Keratinocyte (primary cell): ENCODE measurements around the gene SERINC5. TPM values are rescaled to one million over a fixed set of nuclear protein-coding genes. Genes with fewer than 3 reads are reported as not detected.

Source experiments
- DNase-seq: peaks from one replicate; pipeline ENCODE4 v3.0.0-alpha.2; 2011; ENCODE audit warnings: low read depth, missing footprints, low spot score
- FAIRE-seq: peaks from 2 replicates; lab custom pipeline; 2011; peaks lifted over from hg19 to GRCh38; lab: Jason Lieb, UNC
- H2AFZ ChIP-seq: 2 replicates; pipeline ENCODE4 v1.6.0; 2012; ENCODE audit warnings: low read length, control low read depth, inconsistent platforms; ENCODE audit not compliant: control insufficient read depth
- H3K27ac ChIP-seq: 2 replicates; pipeline ENCODE4 v1.5.1; 2011; ENCODE audit warnings: low read length; ENCODE audit not compliant: control insufficient read depth, insufficient read depth
- H3K27me3 ChIP-seq: 3 replicates; pipeline ENCODE4 v1.6.0; 2011; ENCODE audit warnings: low read length; ENCODE audit not compliant: control insufficient read depth, insufficient read depth; ENCODE audit errors: extremely low read depth
- H3K36me3 ChIP-seq, 2 experiments: 2 replicates in 1 of 2; 3 replicates in 1 of 2; pipeline ENCODE4 v1.5.1; 2011; ENCODE audit warnings: low read length in 2 of 2, mild to moderate bottlenecking in 1 of 2; ENCODE audit not compliant: control insufficient read depth in 2 of 2, insufficient read depth in 2 of 2; ENCODE audit errors: extremely low read depth in 1 of 2
- H3K4me1 ChIP-seq: 3 replicates; pipeline ENCODE4 v1.5.1; 2011; ENCODE audit warnings: low read length; ENCODE audit not compliant: control insufficient read depth, insufficient read depth; ENCODE audit errors: extremely low read depth
- H3K4me2 ChIP-seq: 3 replicates; pipeline ENCODE4 v1.6.0; 2011; ENCODE audit warnings: low read depth, low read length; ENCODE audit not compliant: control insufficient read depth, insufficient read depth; ENCODE audit errors: extremely low read depth
- H3K4me3 ChIP-seq, 3 experiments: fragments of 200-600 bp in 1 of 3; sonication (generic) in 1 of 3; 2 replicates in 2 of 3; 3 replicates in 1 of 3; pipeline ENCODE4 v1.5.1; 2011 to 2016; ENCODE audit warnings: low read length in 3 of 3, mild to moderate bottlenecking in 3 of 3, control low read depth in 2 of 3, inconsistent platforms in 1 of 3, low read depth in 1 of 3, mixed read lengths in 1 of 3, mixed run types in 1 of 3, moderate library complexity in 1 of 3; ENCODE audit not compliant: control insufficient read depth in 2 of 3, insufficient read depth in 2 of 3; ENCODE audit errors: extremely low read depth in 1 of 3
- H3K79me2 ChIP-seq: 2 replicates; pipeline ENCODE4 v1.6.0; 2012; ENCODE audit warnings: low read length; ENCODE audit not compliant: control insufficient read depth, insufficient read depth
- H3K9ac ChIP-seq: 3 replicates; pipeline ENCODE4 v1.6.0; 2011; ENCODE audit warnings: low read length; ENCODE audit not compliant: control insufficient read depth, insufficient read depth; ENCODE audit errors: extremely low read depth
- H3K9me1 ChIP-seq: 3 replicates; pipeline ENCODE4 v1.6.0; 2011; ENCODE audit warnings: low read length; ENCODE audit not compliant: control insufficient read depth, insufficient read depth; ENCODE audit errors: extremely low read depth
- H3K9me3 ChIP-seq: 2 replicates; pipeline ENCODE4 v1.5.1; 2012; ENCODE audit warnings: low read depth, low read length; ENCODE audit not compliant: control insufficient read depth
- H4K20me1 ChIP-seq: 3 replicates; pipeline ENCODE4 v1.6.0; 2011; ENCODE audit warnings: low read length; ENCODE audit not compliant: control insufficient read depth, insufficient read depth; ENCODE audit errors: extremely low read depth
- EZH2 ChIP-seq: IDR thresholded peaks from one replicate; pipeline ENCODE4 v1.6.1; 2012; ENCODE audit warnings: inconsistent platforms, mild to moderate bottlenecking, low read length, moderate library complexity
- dilution Hi-C: fragments of 300-500 bp; cut with MboI; formaldehyde crosslinking; loops from one replicate; pipeline ENCODE4 v1.7.0; 2020; ENCODE audit warnings: low sequenced_read_pairs; ENCODE audit not compliant: extremely low pct_ligation_motif_present
- polyA plus RNA-seq, 5 experiments: library from polyadenylated mRNA; depleted of rRNA in 3 of 5; stranded (reverse) in 3 of 5; stranded (forward) in 1 of 5; unstranded in 1 of 5; fragments of >200 nt; gene quantifications; 1 replicate in 1 of 5; 2 replicates in 3 of 5; 3 replicates in 1 of 5; pipeline versions ENCODE4 v1.2.1 to v1.2.3, GENCODE V29; 2011 to 2012; ENCODE audit warnings: missing spikeins in 2 of 5, low read depth in 1 of 5, low replicate concordance in 1 of 5
- TF ChIP-seq, protein P1 (sequence below), 3 experiments: IDR thresholded peaks in 1 of 3; conservative IDR thresholded peaks in 1 of 3; optimal IDR thresholded peaks in 1 of 3; 2 replicates in 2 of 3; 3 replicates in 1 of 3; pipeline versions ENCODE3 to v1.5.1; 2011; ENCODE audit warnings: low read length in 3 of 3, mild to moderate bottlenecking in 3 of 3, moderate library complexity in 2 of 3, control low read depth in 1 of 3, inconsistent platforms in 1 of 3; ENCODE audit not compliant: insufficient read depth in 2 of 3; ENCODE audit errors: extremely low read depth in 1 of 3

Gene SERINC5
- polyA plus RNA-seq, 1 donor (not counting 4 experiments of a cell fraction or from before 2014, with no cell fraction given): 20.0 TPM

DNA sequence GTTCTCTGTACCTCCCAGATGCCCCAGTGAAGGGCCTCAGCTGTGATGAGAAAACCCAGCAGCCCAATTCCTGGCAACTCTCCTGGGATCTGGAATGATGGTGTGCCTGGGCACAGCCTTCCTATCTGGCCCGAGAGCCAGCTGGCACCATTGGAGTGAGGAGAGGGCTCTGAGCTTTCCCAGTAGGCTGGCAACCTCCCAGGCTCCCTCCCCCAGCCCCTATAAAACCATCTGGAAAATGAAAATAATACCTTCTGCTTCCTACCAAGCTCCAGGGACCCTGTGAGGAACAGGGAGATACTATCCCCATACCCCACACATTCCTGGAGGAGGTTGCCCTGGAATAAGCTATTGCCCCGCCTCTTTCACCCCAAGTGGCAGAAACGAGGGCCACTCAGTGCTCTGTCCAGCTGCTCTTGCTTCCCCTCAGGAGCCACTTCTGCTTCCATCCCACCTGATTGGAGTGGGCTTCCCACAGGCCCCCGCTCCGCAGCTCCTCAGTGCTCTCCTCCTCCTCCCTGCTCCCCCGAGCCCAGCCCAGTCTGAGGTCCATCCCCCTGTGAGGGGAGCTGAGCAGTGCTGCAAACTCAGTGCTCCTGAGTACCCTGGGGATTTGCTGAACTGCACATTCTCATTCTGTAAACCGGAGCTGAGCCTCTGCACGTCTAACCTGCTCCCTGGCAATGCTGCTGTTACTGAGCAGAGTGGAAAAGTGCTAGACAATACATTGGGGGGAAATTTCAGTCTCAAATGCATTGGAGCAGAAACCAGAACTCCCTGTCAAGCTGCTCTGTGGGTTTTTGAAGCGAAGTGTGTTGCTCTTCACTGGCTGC lies 146.0 kb downstream of the SERINC5 start:
- DNase-seq: no peak
- H3K9me3 ChIP-seq: no peaks in the 10 kb centered on the region
- no peak overlapping the region for H3K27ac ChIP-seq
- no peak overlapping the region for H3K9ac ChIP-seq
- no peak overlapping the region for H2AFZ ChIP-seq
- no peak overlapping the region for H3K4me3 ChIP-seq
- no peak for TF ChIP-seq EZH2
- dilution Hi-C loops: no loop called here
- H3K4me2 ChIP-seq: no peak overlapping the region
- H3K9me1 ChIP-seq: no peaks in the 10 kb centered on the region
- no peaks in the 10 kb centered on the region for H3K36me3 ChIP-seq
- no peaks in the 10 kb centered on the region for H3K4me1 ChIP-seq
- no peak for FAIRE-seq
- H4K20me1 ChIP-seq: no peaks in the 10 kb centered on the region
- no peaks in the 10 kb centered on the region for H3K79me2 ChIP-seq
- H3K27me3 ChIP-seq: no peaks in the 10 kb centered on the region

DNA sequence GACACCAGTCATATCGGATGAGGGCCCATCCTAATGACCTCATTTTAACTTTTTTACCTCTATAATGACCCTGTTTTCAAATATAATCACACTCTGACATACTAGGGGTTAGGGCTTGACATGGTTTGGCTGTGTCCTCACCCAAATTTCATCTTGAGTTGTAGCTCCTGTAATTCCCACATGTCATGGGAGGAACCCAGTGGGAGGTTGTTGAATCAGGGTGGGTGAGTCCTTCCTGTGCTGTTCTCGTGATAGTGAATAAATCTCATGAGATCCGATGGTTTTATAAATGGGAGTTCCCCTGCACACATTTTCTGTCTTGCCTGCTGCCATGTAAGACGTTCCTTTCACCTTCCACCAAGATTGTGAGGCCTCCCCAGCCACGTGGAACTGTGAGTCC lies 148.9 kb downstream of the SERINC5 start:
- Histone ChIP-seq H3K36me3 (no peaks in the 10 kb centered on the region), H3K27ac (no peak overlapping the region), H3K9ac (no peak overlapping the region), H3K4me1 (no peaks in the 10 kb centered on the region), H3K4me2 (no peak overlapping the region), H3K9me1 (no peaks in the 10 kb centered on the region), H3K9me3 (no peaks in the 10 kb centered on the region), H3K4me3 (no peak overlapping the region), H3K27me3 (no peaks in the 10 kb centered on the region), H2AFZ (no peak overlapping the region), H4K20me1 (no peaks in the 10 kb centered on the region), H3K79me2 (no peaks in the 10 kb centered on the region)
- no peak for FAIRE-seq
- dilution Hi-C loops: no loop called here
- DNase-seq: no peak
- no peak for TF ChIP-seq EZH2
- TF ChIP-seq, protein P1, sequence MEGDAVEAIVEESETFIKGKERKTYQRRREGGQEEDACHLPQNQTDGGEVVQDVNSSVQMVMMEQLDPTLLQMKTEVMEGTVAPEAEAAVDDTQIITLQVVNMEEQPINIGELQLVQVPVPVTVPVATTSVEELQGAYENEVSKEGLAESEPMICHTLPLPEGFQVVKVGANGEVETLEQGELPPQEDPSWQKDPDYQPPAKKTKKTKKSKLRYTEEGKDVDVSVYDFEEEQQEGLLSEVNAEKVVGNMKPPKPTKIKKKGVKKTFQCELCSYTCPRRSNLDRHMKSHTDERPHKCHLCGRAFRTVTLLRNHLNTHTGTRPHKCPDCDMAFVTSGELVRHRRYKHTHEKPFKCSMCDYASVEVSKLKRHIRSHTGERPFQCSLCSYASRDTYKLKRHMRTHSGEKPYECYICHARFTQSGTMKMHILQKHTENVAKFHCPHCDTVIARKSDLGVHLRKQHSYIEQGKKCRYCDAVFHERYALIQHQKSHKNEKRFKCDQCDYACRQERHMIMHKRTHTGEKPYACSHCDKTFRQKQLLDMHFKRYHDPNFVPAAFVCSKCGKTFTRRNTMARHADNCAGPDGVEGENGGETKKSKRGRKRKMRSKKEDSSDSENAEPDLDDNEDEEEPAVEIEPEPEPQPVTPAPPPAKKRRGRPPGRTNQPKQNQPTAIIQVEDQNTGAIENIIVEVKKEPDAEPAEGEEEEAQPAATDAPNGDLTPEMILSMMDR (optimal IDR thresholded peaks at IDR 0.05 in 1 of 3, IDR thresholded peaks at IDR 0.05 in 1 of 3, conservative IDR thresholded peaks at IDR 0.05 in 1 of 3; ENCODE audit: extremely low read depth in 1 of 3, insufficient read depth in 2 of 3, low read length in 3 of 3): no peak
